Retinal pigment epithelial cell (primary cell): ENCODE measurements around the gene PLSCR2.
A peak's percentile ranks its signal among the peaks of the same experiment; 100 is the strongest.

Experiments
- DNase-seq: peaks from one replicate; pipeline ENCODE4 v3.0.0-alpha.2; 2010; ENCODE audit warnings: low read depth
- H3K4me3 ChIP-seq: 2 replicates; pipeline ENCODE4 v1.5.1; 2011; ENCODE audit warnings: mild to moderate bottlenecking, low read length, control low read depth, moderate library complexity
- CTCF ChIP-seq: conservative IDR thresholded peaks from 2 replicates; pipeline ENCODE4 v1.5.1; 2011; ENCODE audit warnings: low read depth, low read length, control low read depth, inconsistent platforms

PLSCR2 gene

GRCh38 chr3:146505516-146505915 is 36.2 kb upstream of the PLSCR2 start:
- DNase-seq = no peak
- no peak for TF ChIP-seq CTCF
- no peak overlapping the region for H3K4me3 ChIP-seq

- no peak overlapping the region for H3K4me3 ChIP-seq
- no peak for TF ChIP-seq CTCF
- no peak for DNase-seq
Observed at GRCh38 chr3:146504498-146505197, 35.3 kb upstream of the PLSCR2 start.

GRCh38 chr3:146503461-146504202 is 34.3 kb upstream of the PLSCR2 start:
- TF ChIP-seq CTCF = peak; percentile 21
- H3K4me3 ChIP-seq = no peak overlapping the region
- peak; percentile 86 for DNase-seq

- no peak for TF ChIP-seq CTCF
- DNase-seq = no peak
- no peak overlapping the region for H3K4me3 ChIP-seq
Observed at GRCh38 chr3:146502887-146503460, 33.6 kb upstream of the PLSCR2 start.

GRCh38 chr3:146501752-146502151 is 32.4 kb upstream of the PLSCR2 start:
- no peak for TF ChIP-seq CTCF
- DNase-seq = no peak
- H3K4me3 ChIP-seq = no peak overlapping the region

GRCh38 chr3:146499701-146500100 is 30.3 kb upstream of the PLSCR2 start:
- TF ChIP-seq CTCF = no peak
- DNase-seq = no peak

More at GRCh38 chr3:146499701-146500100, 30.3 kb upstream of the PLSCR2 start:
- no peak overlapping the region for H3K4me3 ChIP-seq
